ENCODE measurements around the gene HYCC2.
"Not testable (repeated sequence)": the region's sequence is repeated elsewhere in the genome, so short reads cannot be mapped to it uniquely, and the experiment has no call there.

Gene HYCC2

GRCh38 chr2:201070948-201071478 is 458 bp downstream of the HYCC2 start:
- no peak for DNase-seq

GRCh38 chr2:201064797-201065329 is 6.6 kb downstream of the HYCC2 start:
- no peak for DNase-seq

GRCh38 chr2:201063516-201063915 is 8.0 kb downstream of the HYCC2 start:
- not testable (repeated sequence) for DNase-seq

- DNase-seq: no peak
Observed at GRCh38 chr2:201059961-201060755, 11.3 kb downstream of the HYCC2 start.

GRCh38 chr2:201058914-201059313 is 12.6 kb downstream of the HYCC2 start:
- DNase-seq: no peak

- DNase-seq: no peak
Observed at GRCh38 chr2:201057715-201058248, 13.7 kb downstream of the HYCC2 start.

GRCh38 chr2:201057087-201057521 is 14.4 kb downstream of the HYCC2 start:
- DNase-seq: no peak

- DNase-seq: no peak
Observed at GRCh38 chr2:201049455-201049854, 22.0 kb downstream of the HYCC2 start.

- no peak for DNase-seq
Observed at GRCh38 chr2:201046881-201047280, 24.6 kb downstream of the HYCC2 start.

GRCh38 chr2:201043050-201043449 is 28.4 kb downstream of the HYCC2 start:
- DNase-seq: not testable (repeated sequence)

GRCh38 chr2:201042451-201042850 is 29.0 kb downstream of the HYCC2 start:
- DNase-seq: not testable (repeated sequence)

GRCh38 chr2:201040867-201041628 is 30.4 kb downstream of the HYCC2 start:
- DNase-seq: no peak

GRCh38 chr2:201038855-201039254 is 32.6 kb downstream of the HYCC2 start:
- DNase-seq: no peak

GRCh38 chr2:201038361-201038760 is 33.1 kb downstream of the HYCC2 start:
- not testable (repeated sequence) for DNase-seq

GRCh38 chr2:201034355-201034754 is 37.1 kb downstream of the HYCC2 start:
- not testable (repeated sequence) for DNase-seq

- no peak for DNase-seq
Observed at GRCh38 chr2:201024518-201024917, 47.0 kb downstream of the HYCC2 start.

- DNase-seq: no peak
Observed at GRCh38 chr2:201021914-201022313, 49.6 kb downstream of the HYCC2 start.
